ENCODE results near the gene MAP3K2. TPM values are rescaled to one million over a fixed set of nuclear protein-coding genes. Genes with fewer than 3 reads are reported as not detected.

Gene MAP3K2
- total RNA-seq, 4 donors from 2014 or later: 58.9 to 68.5 (median 63.0) TPM

DNA sequence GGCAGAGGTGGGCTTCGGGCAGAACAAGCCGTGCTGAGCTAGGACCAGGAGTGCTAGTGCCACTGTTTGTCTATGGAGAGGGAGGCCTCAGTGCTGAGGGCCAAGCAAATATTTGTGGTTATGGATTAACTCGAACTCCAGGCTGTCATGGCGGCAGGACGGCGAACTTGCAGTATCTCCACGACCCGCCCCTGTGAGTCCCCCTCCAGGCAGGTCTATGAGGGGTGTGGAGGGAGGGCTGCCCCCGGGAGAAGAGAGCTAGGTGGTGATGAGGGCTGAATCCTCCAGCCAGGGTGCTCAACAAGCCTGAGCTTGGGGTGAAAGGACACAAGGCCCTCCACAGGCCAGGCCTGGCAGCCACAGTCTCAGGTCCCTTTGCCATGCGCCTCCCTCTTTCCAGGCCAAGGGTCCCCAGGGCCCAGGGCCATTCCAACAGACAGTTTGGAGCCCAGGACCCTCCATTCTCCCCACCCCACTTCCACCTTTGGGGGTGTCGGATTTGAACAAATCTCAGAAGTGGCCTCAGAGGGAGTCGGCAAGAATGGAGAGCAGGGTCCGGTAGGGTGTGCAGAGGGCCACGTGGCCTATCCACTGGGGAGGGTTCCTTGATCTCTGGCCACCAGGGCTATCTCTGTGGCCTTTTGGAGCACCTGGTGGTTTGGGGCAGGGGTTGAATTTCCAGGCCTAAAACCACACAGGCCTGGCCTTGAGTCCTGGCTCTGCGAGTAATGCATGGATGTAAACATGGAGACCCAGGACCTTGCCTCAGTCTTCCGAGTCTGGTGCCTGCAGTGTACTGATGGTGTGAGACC, 30.7 kb upstream of the MAP3K2 start, which contains the start of gene PROC:
Gene PROC (plus strand): TSS at position 128 of the 812 bp plus-strand sequence. CDS start 1,516 bp downstream, outside the sequence.
- intact Hi-C loops (cut with DNase I; ENCODE audit: low total_unique reads): no loop called here
- 91 to 94% methylated on average over 16 of the region's 16 CpGs for WGBS, 2 donors

DNA sequence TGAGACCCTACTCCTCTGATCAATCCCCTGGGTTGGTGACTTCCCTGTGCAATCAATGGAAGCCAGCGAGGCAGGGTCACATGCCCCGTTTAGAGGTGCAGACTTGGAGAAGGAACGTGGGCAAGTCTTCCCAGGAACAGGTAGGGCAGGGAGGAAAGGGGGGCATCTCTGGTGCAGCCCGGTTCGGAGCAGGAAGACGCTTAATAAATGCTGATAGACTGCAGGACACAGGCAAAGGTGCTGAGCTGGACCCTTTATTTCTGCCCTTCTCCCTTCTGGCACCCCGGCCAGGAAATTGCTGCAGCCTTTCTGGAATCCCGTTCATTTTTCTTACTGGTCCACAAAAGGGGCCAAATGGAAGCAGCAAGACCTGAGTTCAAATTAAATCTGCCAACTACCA, 29.6 kb upstream of the MAP3K2 start:
- TF ChIP-seq, protein P1, sequence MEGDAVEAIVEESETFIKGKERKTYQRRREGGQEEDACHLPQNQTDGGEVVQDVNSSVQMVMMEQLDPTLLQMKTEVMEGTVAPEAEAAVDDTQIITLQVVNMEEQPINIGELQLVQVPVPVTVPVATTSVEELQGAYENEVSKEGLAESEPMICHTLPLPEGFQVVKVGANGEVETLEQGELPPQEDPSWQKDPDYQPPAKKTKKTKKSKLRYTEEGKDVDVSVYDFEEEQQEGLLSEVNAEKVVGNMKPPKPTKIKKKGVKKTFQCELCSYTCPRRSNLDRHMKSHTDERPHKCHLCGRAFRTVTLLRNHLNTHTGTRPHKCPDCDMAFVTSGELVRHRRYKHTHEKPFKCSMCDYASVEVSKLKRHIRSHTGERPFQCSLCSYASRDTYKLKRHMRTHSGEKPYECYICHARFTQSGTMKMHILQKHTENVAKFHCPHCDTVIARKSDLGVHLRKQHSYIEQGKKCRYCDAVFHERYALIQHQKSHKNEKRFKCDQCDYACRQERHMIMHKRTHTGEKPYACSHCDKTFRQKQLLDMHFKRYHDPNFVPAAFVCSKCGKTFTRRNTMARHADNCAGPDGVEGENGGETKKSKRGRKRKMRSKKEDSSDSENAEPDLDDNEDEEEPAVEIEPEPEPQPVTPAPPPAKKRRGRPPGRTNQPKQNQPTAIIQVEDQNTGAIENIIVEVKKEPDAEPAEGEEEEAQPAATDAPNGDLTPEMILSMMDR (IDR thresholded peaks at IDR 0.05): no peak
- no peak for TF ChIP-seq POLR2A (IDR thresholded peaks at IDR 0.05)
- DNase-seq (ENCODE audit: low spot score in 2 of 2): no peak
- H3K4me3 ChIP-seq (ENCODE audit: low read depth, poor library complexity, severe bottlenecking): no peak overlapping the region
- 84 to 89% methylated on average over 8 of the region's 8 CpGs for WGBS, 2 donors
- intact Hi-C loops (cut with DNase I; ENCODE audit: low total_unique reads): no loop called here

More for the DNA sequence above, 30.7 kb upstream of the MAP3K2 start, which contains the start of gene PROC:
- no peak for TF ChIP-seq POLR2A (IDR thresholded peaks at IDR 0.05)
- TF ChIP-seq, protein P1 (IDR thresholded peaks at IDR 0.05): no peak
- H3K4me3 ChIP-seq (ENCODE audit: low read depth, poor library complexity, severe bottlenecking): no peak within 1 kb of the TSS
- peak in 1 of 2 donors; percentile 76 for DNase-seq (ENCODE audit: low spot score in 2 of 2)

DNA sequence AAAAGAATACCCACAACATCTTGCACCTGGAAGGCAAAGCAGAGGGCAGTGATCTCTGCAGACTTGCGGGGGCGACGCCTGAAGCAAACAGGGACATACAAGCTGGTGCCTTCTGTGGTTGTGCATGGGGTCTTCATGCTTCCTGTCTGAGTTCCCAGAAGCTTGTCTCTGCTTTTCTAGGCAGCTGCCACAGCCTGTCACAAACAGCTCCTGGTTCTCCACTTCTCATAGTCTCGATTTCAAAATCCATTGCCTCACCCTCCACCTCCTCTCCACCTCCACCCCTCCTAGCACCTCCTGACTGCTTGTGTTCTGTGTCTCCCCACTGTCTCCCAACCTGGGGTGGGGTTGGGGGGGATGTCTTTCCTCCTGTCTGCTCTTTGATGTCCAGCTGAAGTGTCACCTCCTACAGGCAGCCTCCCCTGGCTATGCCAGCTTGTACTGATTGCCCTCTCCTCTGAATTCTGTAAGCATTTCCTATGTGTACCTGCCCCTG, 28.8 kb upstream of the MAP3K2 start:
- no peak for DNase-seq (ENCODE audit: low spot score in 2 of 2)
- no peak for TF ChIP-seq POLR2A (IDR thresholded peaks at IDR 0.05)
- TF ChIP-seq, protein P1 (IDR thresholded peaks at IDR 0.05): no peak
- intact Hi-C loops (cut with DNase I; ENCODE audit: low total_unique reads): no loop called here
- H3K4me3 ChIP-seq (ENCODE audit: low read depth, poor library complexity, severe bottlenecking): no peak overlapping the region
- 27 to 28% methylated on average over 4 of the region's 4 CpGs for WGBS, 2 donors

DNA sequence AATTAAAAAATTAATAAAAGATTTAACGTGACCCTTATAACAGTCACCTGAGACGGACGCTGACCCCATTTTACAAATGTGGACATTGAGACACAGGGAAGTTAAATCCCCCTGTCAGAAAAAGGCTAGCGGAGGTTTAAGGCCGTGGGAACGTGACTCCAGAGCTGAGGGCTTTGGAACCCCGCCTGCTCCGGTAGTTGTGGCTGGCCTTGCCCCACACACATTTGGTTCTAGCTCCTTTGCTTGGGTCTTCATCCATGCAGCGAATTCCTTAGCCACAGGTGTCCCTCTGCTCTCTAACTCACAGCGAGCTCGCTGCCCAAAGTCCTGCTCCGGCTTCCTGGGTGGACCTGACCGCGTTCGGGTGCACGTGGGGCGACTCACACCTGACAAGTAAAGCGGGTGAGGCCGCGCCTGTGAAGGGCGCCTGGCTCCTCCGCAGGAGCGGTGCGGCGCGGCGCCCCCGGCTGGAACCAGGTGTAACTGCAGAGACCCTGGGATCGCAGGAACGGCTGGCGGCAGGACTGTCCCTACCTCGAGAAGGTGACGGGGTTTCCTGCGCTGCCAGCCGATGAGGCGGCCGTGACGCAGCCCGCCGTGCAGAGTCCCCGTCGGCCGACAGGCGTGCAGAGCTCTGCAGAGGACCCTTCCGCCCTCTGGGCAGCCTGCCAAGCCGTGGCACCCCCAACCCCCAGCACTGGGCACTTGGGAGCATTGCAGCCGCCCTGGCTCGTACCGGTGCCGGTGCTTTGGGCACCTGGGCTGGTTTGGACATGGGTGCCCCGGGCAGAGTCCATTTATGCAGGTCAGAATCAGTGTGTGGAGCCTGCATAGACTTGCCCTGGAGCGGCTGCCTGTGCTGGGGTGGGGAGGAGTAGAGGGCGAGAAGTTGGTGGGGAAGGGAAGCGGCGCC, 28.1 kb upstream of the MAP3K2 start:
- peak in 1 of 2 donors; percentile 92 for DNase-seq (ENCODE audit: low spot score in 2 of 2)
- TF ChIP-seq POLR2A (IDR thresholded peaks at IDR 0.05): no peak
- TF ChIP-seq, protein P1 (IDR thresholded peaks at IDR 0.05): peak in 1 of 3 donors; percentile 12
- 19 to 50% methylated on average over 17 to 55 of the region's 55 CpGs for WGBS, 2 donors
- intact Hi-C loops (cut with DNase I; ENCODE audit: low total_unique reads): no loop called here
- peak overlapping the region; percentile 4 for H3K4me3 ChIP-seq (ENCODE audit: low read depth, poor library complexity, severe bottlenecking)

DNA sequence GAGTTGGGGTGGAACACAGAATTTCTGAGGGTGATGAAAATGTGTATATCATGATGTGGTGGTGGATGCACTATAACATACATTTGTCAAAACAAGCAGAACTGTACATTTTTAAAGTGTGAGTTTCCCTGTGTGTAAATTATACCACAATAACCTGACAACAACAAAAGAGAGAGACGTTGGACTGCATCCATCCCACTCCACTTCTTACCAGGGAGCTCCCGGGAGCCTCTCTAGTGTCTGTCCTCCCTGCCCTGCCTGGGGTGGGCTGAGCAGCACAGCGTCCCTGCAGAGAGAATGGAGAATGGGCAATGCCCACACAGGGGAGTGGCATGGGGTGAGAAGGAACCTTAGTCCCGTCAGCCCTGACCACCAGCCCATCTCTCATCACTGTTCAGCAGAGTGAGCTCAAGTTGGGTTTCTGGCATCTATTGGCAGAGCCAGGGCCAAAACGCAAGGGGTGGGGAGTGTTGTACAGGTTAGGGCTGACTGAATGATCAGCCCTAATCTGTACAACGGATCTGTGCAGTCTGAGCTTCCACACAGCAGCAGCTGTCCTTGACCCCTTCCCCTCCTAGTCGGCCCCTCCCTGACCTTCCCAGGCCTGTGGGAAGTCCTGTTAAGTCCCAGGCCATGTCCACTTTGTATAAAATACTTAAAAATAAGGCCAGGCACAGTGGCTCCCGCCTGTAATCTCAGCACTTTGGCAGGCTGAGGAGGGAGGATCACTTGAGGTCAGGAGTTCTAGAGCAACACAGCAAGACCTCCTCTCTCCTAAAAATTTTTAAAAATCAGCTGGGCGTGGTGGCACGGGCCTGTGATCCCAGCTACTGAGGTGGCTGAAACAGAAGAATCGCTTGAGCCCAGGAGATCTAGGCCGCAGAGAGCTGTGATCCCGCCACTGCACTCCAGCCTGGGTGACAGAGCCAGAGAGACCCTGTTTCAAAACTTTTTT, 27.1 kb upstream of the MAP3K2 start:
- TF ChIP-seq POLR2A (IDR thresholded peaks at IDR 0.05): no peak
- TF ChIP-seq, protein P1 (IDR thresholded peaks at IDR 0.05): no peak
- intact Hi-C loops (cut with DNase I; ENCODE audit: low total_unique reads): no loop called here
- no peak for DNase-seq (ENCODE audit: low spot score in 2 of 2)
- no peak overlapping the region for H3K4me3 ChIP-seq (ENCODE audit: low read depth, poor library complexity, severe bottlenecking)
- 73 to 80% methylated on average over 13 of the region's 13 CpGs for WGBS, 2 donors
